Limb (tissue), 2 donors: Measurements from ENCODE around the gene LRRC57.

Source experiments
- DNase-seq, 2 donors: peaks; one replicate each; pipeline ENCODE4 v3.0.0-alpha.2; 2016; ENCODE audit errors: extremely low spot score in 2 of 2

LRRC57 gene

DNA sequence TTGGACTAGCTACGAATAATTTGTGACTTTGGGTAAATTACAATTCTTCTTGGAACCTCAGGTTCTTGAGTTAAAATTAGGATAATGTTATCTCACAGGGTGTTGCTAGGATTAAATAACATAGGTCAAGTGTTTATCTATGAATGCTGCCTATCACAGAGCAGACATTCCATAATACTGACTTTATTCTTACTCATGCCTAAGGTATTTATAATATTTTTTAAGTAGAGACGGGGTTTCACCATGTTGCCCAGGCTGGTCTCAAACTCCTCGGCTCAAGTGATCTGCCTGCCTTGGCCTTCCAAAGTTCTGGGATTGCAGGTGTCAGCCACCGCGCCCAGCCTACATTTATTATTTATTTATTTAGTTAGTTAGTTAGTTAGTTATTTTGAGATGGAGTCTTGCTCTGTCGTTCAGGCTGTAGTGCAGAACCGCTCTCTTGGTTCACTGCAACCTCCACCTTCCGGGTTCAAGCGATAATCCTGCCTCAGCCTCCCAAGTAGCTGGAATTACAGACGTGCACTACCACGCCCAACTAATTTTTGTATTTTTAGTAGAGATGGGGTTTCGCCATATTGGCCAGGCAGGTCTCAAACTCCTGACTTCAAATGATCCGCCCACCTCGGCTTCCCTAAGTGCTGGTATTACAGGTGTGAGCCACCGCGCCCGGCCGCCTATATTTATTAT is 56.9 kb downstream of the LRRC57 start:
- DNase-seq = no peak

DNA sequence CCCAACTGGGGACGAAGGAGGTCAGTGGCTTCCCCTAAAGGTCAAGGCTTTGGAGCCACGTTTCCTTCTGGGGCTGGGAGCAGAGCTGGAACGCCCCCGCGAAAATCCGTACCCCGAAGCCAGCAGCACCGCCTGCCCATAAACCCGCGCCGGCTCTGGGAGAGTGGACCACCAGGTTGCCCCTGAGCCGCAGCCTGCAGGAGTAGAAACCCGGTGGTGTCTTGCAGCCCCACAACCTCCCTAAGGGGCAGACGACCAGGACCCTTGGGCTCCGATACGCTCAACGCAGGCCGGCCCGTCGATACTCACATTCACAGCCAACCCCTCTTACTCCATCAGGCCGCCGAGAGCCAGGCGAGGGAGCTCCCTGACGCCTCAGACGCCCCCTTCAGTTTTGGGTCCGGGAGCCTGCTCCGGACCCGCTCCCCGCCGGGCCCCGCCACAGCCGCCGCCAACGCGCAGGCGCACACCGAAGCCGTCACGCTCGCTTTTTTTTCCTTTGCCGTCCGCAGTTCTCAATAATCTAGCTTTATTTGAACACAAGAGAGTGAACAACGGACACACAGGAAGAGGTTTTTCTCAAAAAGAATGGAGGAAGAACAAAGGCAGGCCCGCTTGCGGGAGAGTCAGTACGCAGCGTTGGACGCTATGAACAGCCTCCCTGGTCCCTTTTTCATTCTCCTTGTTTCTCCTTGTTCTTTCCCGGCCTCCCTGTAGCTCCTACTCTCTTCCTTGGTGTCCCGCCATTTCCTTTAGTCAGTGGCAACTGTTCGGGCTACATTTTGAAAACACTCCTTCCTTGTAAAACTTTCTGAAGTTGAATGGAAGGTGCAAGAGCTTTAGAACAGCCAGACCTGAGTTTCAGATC is 57.7 kb downstream of the LRRC57 start, which contains the start of gene ZNF106:
Gene ZNF106, minus strand, starts transcription at position 471 of the 868 bp plus-strand sequence. CDS start 18,852 bp downstream, outside the sequence.
- peak; percentile 94 for DNase-seq

DNA sequence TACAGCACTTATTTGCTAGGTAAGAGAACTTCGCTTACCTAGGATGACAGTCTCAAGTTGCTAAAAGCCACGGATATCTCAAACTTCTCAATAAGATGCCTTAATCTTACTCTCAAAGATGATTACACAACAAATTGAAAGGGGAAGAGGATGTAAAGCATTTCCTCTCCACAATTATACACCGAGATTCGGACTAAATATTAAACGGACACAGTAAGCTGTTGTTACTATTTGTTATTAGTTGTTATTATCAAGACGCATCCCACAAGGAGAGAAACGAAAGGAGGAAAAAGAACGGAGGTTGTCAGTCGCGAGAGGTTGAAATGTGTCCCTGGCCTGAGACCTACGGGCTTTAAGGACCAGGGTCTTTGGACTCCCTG is 58.3 kb downstream of the LRRC57 start:
- peak in 1 of 2 donors; percentile 19 for DNase-seq
